LNCAP (cell line): ENCODE data around the gene TMC6.

Source experiments
- CTCF ChIP-seq: fragments of 450-650 bp; IDR thresholded peaks from 2 replicates; pipeline ENCODE4 v1.5.1; 2017; ENCODE audit warnings: mild to moderate bottlenecking

TMC6 gene

DNA sequence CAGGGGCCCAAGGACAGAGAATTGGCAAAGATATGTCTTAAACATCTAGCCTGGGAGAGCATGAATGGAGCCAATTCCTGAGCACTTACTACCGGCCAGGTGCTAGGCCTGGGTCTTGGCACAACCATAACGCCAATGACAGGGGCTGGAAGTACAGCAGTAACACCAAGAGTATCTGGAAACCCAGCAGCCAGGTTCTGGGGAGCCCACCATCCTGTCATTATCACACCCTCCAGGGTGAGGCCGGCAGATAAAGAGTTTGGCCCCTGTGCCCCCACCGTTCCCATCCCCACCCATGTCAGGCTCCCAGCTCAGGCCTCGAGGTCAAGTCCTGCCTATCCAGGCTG is 1.5 kb upstream of the TMC6 start:
- no peak for TF ChIP-seq CTCF

DNA sequence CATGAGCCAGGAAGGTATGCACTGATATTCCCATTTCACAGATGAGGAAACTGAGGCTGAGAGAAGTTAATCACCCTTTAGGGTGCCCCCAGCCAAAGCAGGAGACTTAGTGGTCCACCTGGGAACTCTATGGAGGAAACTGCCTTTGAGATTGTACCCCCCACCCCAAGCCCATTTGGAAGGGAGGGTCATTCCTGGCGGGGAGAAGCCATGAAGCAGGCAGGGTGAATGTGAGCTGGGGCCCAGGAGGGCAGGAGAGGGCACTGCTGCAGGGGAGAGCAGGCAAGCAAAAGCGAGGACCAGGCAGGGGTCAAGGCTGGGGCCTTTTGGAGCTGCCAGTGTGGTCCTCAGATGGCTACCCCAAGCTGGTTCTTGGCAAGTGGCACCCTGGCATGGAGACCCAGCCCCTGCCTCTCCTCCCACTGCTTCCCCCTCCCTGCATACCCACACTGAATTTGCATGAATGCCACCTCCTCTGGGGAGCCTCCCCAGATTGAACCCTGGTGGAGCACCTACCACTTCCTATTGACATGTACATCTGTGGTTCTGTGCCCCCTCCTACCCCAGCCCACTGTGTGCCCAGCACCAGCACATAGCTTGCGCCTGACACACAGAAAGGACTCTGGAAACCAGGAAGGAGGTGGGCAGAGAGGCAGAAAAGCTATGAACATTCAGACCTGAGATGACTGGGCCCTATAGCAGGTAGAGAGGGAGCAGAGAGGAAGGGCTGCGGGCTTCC is 965 bp upstream of the TMC6 start:
- TF ChIP-seq CTCF: no peak

DNA sequence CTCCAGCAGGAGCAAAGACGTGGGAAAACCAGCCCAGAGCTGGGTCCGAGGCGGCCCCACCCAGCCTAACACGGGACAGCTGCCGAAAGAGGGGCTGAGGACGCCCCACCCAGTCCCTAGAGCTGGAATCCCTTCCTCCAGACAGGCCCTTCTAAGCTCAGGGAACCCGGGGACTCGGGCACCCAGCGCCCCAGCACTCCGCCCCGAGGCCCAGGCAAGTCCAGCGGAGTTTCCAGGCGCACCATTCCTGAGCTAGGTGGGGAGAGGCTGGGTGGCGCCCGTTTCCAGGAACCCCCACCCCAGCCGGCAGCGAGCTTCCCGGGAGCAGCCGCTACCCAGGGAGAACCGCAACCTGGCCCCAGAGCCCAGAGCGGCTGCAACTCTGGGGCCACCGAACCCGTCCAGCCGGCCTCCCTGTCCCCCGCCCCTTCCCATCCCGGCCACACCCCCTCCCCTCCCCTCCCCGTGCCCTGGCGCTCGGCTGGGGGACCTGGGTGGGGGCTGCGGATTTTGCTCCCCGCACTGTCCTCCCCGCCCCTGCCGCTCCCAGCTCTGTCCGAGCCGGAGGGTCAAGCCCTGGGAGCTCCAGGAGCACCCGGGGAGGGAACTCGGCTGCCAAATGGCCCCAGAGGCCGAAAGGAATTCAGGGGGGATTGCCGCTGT is 536 bp downstream of the TMC6 start:
- TF ChIP-seq CTCF: no peak

- TF ChIP-seq CTCF: no peak
Observed at GRCh38 chr17:78127239-78127887, 1.2 kb downstream of the TMC6 start.

DNA sequence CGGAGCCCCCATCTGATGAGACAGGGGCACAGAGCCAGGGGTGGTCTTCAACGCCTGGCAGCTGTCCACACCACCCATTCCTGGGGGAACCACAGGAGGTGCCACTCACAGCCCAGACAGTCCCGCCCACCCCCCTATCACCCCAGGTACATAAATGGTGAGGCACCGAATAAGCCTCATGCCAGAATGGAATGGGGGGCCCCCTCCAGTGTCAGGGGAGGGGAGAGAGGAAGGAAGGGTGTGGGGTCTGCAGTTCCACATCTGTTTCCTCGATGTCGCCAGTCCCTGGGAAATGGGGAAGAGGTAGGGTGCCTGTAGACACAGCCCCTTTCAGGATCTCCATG is 1.7 kb downstream of the TMC6 start:
- TF ChIP-seq CTCF: no peak

DNA sequence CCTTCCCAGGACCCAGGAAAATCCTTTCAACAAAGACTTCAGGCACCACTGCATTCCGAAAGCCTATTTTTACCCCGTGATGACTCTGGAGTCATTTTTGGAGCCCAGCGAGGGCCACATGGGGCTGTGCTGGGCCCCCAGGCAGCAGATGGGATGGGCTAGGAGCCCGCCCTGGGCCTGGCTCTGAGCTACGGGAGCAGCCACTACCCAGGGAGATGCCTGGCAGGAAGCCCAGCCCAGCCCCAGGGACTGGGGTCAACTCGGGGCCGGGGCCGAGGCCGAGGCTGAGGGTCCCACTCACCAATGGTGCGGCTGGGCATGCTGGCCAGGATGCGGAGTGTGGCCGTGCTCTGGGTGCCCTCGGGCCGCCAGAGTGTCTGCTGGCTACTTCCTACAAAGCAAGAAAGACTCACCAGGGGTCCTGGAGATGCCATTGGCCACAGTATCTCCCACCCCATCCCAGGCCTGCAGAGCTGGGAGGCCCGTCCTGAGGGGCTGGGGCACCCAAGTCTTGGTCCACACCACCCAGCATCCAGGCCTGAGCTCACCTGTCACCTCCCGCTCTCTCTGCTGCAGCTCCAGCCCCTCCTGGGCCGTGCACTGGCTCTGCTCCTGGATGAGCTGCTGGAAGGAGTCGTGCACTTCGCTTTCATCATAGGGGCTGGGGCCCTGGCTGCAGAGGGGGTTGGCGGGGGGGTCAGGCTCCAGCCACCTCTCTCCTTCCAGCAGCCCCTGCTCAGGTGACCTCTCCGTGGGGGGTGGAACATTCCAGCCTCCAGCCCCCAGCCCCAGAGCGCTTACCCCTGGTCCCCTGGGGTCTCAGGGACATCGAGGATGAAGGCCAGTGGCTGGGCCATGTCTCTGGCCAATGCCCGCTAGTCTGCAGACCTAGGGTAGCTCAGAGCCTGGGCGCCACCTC is 2.3 kb downstream of the TMC6 start:
- TF ChIP-seq CTCF: no peak

DNA sequence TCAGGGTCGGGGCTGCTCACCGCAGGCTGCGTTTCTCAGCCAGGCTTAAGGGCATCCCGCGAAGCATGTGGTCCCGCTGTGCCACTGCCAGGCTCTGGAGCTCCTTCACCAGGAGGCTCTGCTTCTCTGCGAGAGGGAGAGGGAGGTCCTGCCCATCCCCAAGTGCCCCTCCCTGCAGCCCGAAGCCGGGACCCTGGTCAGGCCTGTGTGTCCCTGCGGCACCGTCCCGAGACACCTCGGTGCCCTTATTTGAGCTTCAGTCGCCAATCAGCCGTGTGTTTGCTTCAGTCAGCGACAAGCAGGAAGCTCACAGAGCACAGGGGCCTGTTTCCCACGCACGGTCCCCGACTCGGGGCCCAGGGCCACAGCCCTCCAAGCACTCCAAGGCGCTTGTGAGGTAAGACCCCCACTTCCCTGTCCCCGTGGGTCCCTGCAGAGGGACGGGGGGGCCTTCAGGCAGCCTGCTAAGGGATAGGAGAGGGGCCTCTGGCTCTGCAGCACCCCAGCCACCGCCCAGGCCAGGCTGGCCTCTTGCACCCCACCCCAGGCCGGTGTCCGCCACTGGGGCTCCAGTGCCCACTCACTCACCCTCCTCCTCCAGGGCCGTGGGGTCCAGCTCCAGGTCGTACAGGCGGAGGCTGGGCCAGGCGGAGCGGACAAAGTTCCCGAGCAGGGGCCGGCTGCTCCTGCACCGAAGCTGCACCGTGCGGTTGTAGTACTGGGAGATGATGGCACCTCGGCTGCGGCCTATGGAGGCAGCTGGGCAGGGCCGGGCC is 3.2 kb downstream of the TMC6 start:
- no peak for TF ChIP-seq CTCF
